ENCODE data around the gene AP4S1.

DNA sequence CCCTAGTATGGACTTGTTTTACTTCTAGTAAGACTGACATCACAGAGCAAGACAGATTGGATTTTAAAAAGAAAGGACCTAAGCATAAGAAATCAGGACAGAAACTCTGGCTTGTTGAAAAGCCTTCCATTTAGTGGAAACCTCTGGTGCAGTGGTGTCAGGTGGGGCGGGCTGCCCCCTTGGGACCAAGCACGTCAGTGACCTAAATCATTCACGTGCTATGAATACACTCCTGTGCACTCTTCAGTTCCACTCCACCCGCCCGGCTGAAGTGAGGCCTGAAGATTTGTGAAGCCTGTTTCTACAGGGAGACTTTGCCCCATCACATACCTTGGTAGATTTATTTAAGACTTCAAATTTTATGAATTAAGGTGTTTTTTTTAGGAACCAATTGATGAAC, 58.9 kb downstream of the AP4S1 start:
- TF ChIP-seq, protein P1, sequence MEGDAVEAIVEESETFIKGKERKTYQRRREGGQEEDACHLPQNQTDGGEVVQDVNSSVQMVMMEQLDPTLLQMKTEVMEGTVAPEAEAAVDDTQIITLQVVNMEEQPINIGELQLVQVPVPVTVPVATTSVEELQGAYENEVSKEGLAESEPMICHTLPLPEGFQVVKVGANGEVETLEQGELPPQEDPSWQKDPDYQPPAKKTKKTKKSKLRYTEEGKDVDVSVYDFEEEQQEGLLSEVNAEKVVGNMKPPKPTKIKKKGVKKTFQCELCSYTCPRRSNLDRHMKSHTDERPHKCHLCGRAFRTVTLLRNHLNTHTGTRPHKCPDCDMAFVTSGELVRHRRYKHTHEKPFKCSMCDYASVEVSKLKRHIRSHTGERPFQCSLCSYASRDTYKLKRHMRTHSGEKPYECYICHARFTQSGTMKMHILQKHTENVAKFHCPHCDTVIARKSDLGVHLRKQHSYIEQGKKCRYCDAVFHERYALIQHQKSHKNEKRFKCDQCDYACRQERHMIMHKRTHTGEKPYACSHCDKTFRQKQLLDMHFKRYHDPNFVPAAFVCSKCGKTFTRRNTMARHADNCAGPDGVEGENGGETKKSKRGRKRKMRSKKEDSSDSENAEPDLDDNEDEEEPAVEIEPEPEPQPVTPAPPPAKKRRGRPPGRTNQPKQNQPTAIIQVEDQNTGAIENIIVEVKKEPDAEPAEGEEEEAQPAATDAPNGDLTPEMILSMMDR (conservative IDR thresholded peaks at IDR 0.05; ENCODE audit: low read length) = peak; percentile 18; the same call in 1 of the 2 replicates
- no peak for TF ChIP-seq EZH2phosphoT487 (IDR thresholded peaks at IDR 0.05; ENCODE audit: borderline replicate concordance)

Measured in Loucy (cell line).